CD4-positive, alpha-beta memory T cell (primary cell): ENCODE results near the gene LRIG1. TPM values are rescaled to one million over a fixed set of nuclear protein-coding genes. Genes with fewer than 3 reads are reported as not detected.

ENCODE experiments used
- CTCF ChIA-PET: fragments of 350-600 bp; sonication (Branson Sonifier 250); formaldehyde crosslinking; loops from one replicate; lab custom pipeline; 2021; ENCODE audit warnings: inconsistent platforms; ENCODE audit not compliant: partially characterized antibody; lab: Charles Lee
- POLR2A ChIA-PET: fragments of 350-600 bp; sonication (Branson Sonifier 250); formaldehyde crosslinking; loops from one replicate; lab custom pipeline; 2021; ENCODE audit not compliant: partially characterized antibody; lab: Charles Lee
- DNase-seq, 5 donors: peaks; one replicate each; pipeline versions ENCODE4 v3.0.0 to v3.0.0-alpha.2; 2020 to 2022; ENCODE audit warnings: mixed read lengths in 1 of 5
- H3K27ac ChIP-seq: one replicate; pipeline ENCODE4 v1.7.0; 2013; ENCODE audit warnings: low read depth, low read length
- H3K27me3 ChIP-seq: 2 replicates; pipeline ENCODE4 v1.7.0; 2013; ENCODE audit warnings: mild to moderate bottlenecking, low read length, moderate library complexity; ENCODE audit not compliant: insufficient read depth
- H3K36me3 ChIP-seq: 2 replicates; pipeline ENCODE4 v1.7.0; 2013; ENCODE audit warnings: mild to moderate bottlenecking, low read length, moderate library complexity; ENCODE audit not compliant: insufficient read depth
- H3K4me1 ChIP-seq: 2 replicates; pipeline ENCODE4 v1.7.0; 2013; ENCODE audit warnings: mild to moderate bottlenecking, low read length, moderate library complexity; ENCODE audit not compliant: insufficient read depth
- H3K4me3 ChIP-seq, 2 donors: one replicate each; pipeline ENCODE4 v1.7.0; 2013; ENCODE audit warnings: low read length in 2 of 2, mild to moderate bottlenecking in 1 of 2
- H3K9me3 ChIP-seq, 2 donors: one replicate each; pipeline ENCODE4 v1.7.0; 2013; ENCODE audit warnings: low read length in 2 of 2, control low read depth in 1 of 2; ENCODE audit not compliant: control insufficient read depth in 1 of 2
- H3K27ac Mint-ChIP-seq, 7 donors: one replicate each; pipeline ENCODE4 v1.8.0; 2020 to 2021; ENCODE audit warnings: mixed read lengths in 7 of 7, mild to moderate bottlenecking in 6 of 7, inconsistent platforms in 3 of 7, moderate library complexity in 3 of 7
- H3K27me3 Mint-ChIP-seq, 2 donors: one replicate each; pipeline ENCODE4 v1.8.0; 2020 to 2021; ENCODE audit warnings: mixed read lengths in 2 of 2
- H3K36me3 Mint-ChIP-seq, 2 donors: one replicate each; pipeline ENCODE4 v1.8.0; 2020 to 2021; ENCODE audit warnings: mixed read lengths in 2 of 2, inconsistent platforms in 1 of 2, mild to moderate bottlenecking in 1 of 2
- H3K4me1 Mint-ChIP-seq, 4 donors: one replicate each; pipeline ENCODE4 v1.8.0; 2020 to 2021; ENCODE audit warnings: mixed read lengths in 4 of 4, mild to moderate bottlenecking in 1 of 4
- H3K4me3 Mint-ChIP-seq, 8 donors: one replicate each; pipeline ENCODE4 v1.8.0; 2020 to 2021; ENCODE audit warnings: mixed read lengths in 8 of 8, mild to moderate bottlenecking in 7 of 8, moderate library complexity in 6 of 8, inconsistent platforms in 3 of 8
- H3K9me3 Mint-ChIP-seq, 8 donors: one replicate each; pipeline ENCODE4 v1.8.0; 2020 to 2021; ENCODE audit warnings: mixed read lengths in 8 of 8, mild to moderate bottlenecking in 5 of 8, inconsistent platforms in 3 of 8, moderate library complexity in 1 of 8
- intact Hi-C: fragments of 100-400 bp; cut with micrococcal nuclease; formaldehyde crosslinking; loops from one replicate; pipeline ENCODE4 v1.15.1; 2023
- polyA plus RNA-seq, 2 donors: library from polyadenylated mRNA; unstranded; fragments of 300-500 nt; fragmentation: Illumina TruSeq; gene quantifications; one replicate each; pipeline ENCODE4 v1.2.3, GENCODE V29; 2021
- total RNA-seq, 2 experiments: library from RNA; stranded (reverse); gene quantifications; one replicate each; pipeline ENCODE4 v1.2.3, GENCODE V29; 2021

LRIG1 gene, protein sequence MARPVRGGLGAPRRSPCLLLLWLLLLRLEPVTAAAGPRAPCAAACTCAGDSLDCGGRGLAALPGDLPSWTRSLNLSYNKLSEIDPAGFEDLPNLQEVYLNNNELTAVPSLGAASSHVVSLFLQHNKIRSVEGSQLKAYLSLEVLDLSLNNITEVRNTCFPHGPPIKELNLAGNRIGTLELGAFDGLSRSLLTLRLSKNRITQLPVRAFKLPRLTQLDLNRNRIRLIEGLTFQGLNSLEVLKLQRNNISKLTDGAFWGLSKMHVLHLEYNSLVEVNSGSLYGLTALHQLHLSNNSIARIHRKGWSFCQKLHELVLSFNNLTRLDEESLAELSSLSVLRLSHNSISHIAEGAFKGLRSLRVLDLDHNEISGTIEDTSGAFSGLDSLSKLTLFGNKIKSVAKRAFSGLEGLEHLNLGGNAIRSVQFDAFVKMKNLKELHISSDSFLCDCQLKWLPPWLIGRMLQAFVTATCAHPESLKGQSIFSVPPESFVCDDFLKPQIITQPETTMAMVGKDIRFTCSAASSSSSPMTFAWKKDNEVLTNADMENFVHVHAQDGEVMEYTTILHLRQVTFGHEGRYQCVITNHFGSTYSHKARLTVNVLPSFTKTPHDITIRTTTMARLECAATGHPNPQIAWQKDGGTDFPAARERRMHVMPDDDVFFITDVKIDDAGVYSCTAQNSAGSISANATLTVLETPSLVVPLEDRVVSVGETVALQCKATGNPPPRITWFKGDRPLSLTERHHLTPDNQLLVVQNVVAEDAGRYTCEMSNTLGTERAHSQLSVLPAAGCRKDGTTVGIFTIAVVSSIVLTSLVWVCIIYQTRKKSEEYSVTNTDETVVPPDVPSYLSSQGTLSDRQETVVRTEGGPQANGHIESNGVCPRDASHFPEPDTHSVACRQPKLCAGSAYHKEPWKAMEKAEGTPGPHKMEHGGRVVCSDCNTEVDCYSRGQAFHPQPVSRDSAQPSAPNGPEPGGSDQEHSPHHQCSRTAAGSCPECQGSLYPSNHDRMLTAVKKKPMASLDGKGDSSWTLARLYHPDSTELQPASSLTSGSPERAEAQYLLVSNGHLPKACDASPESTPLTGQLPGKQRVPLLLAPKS
- total RNA-seq (10 to 100 TPM; 66.3 to 71.7 TPM), polyA plus RNA-seq (10 to 100 TPM; 28.6 to 58.5 TPM)

DNA sequence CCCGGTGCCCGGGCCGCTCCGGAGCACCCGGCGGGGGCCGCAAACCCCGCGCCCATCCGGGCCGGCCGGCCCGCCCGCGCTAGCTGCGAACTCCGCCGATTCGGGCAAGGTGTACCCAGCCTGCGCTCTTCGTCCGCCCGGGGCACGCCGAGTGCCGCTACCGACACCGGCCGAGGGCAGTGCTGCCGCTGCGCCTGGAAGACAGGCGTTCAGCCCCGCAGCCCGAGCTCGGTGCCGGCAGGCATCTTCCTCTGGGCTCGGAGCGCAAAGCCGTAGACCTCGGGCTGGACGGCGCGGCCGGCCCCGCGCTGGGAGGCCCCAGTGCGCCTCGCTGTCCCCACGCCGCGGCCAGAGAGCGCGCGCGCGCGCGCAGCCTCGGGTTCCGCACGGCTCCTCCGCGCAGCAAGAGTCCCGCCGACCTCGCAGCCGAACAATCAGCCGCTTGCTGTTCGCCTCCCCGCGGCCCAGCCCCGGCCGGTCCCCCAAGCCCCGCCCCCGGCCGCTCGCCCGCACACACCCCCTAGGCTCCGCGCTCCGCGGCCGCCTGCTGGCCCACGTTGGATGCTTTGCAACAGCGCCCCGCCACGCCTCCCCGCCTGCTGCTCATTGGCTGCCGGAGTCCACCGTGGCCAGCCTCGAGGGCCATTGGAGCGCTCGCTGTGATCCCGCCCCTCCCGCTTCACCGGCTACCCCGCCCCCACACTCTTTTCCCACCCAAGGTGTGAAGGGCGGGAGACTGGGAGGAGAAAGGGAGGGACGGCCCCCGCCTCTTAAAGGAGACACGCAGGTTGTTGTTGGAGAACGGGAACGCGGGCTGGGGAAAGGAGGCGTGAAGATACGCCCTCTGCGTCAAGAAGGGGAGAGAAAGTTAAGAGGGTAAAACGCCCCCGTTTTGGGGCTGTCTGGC lies at the start of gene LRIG1:
Gene LRIG1 (minus strand): TSS at position 447 of the 907 bp plus-strand sequence. CDS start 615 bp downstream, outside the sequence.
- H3K27me3 Mint-ChIP-seq = no peaks in the 10 kb centered on the region
- ChIA-PET CTCF (interaction anchor here (1.0 to 1.4 kb wide), 3 partner anchors 10 to 203 kb away, joined by 3 to 8 read pairs (median 4); no protein-coding TSS in a partner anchor), POLR2A (interaction anchor here (0.5 to 6.3 kb wide), 11 partner anchors 9 to 245 kb away, joined by 3 to 61 read pairs (median 5); no protein-coding TSS in a partner anchor)

DNA sequence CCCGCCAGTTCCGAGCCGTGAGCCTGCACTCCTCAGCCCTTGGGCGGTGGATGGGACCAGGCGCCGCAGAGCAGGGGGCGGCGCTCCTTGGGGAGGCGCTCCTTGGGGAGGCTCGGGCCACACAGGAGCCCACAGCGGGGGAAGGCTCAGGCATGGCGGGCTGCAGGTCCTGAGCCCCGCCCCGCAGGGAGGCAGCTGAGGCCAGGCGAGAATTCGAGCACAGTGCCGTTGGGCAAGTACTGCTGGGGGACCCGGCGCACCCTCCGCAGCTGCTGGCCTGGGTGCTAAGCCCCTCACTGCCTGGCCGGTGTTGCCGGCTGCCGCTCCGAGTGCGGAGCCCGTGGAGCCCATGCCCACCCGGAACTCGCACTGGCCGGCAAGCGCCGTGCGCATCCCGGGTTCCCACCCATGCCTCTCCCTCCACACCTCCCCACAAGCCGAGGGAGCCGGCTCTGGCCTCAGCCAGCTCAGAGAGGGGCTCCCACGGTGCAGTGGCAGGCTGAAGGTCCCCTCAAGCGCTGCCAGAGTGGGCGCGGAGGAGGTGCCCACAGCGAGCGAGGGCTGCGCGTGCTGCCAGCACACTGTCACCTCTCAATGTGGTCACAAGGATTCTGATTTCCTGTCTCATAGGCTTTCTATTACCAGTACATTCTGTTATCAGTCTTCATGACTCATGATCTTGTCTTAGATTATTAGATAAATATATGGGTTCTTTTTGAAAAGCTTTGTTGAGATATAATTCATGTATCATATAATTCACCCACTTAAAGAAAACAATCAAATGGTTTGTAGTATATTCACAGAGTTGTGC lies 44.0 kb upstream of the LRIG1 start:
- Mint-ChIP-seq H3K9me3 (peaks cover 0 to 7% (median 0%) of the 10 kb centered on the region in 8 donors), H3K4me1 (peaks cover 0 to 2% (median 0%) of the 10 kb centered on the region in 4 donors), H3K36me3 (no peaks in the 10 kb centered on the region), H3K27ac (no peak overlapping the region), H3K4me3 (no peak overlapping the region), H3K27me3 (no peaks in the 10 kb centered on the region)
- Histone ChIP-seq H3K27ac (no peak overlapping the region), H3K27me3 (no peaks in the 10 kb centered on the region), H3K4me1 (no peaks in the 10 kb centered on the region), H3K4me3 (no peak overlapping the region), H3K36me3 (no peaks in the 10 kb centered on the region), H3K9me3 (no peaks in the 10 kb centered on the region)
- intact Hi-C loops = no loop called here
- DNase-seq = no peak
- CTCF ChIA-PET = interaction anchor here (1.6 kb wide), 1 partner anchor 137 kb away, joined by 8 read pairs; no protein-coding TSS in a partner anchor
- POLR2A ChIA-PET = no interaction called here

More for the DNA sequence above, at the start of gene LRIG1:
- H3K27me3 ChIP-seq = no peaks in the 10 kb centered on the region
- peaks cover 0 to 15% of the 10 kb centered on the region in 2 donors for H3K36me3 Mint-ChIP-seq
- intact Hi-C loops = loop anchor here (1.0 to 10.0 kb wide), 9 partner anchors 29 to 1154 kb away; partner anchors contain the start of genes KBTBD8 and SUCLG2
- H3K4me3 Mint-ChIP-seq = peak within 1 kb of the TSS; percentile 93 to 99 (median 98)
- peaks cover 61% of the 10 kb centered on the region for H3K4me1 ChIP-seq
- no peaks in the 10 kb centered on the region for H3K36me3 ChIP-seq
- H3K9me3 Mint-ChIP-seq = no peaks in the 10 kb centered on the region
- no peaks in the 10 kb centered on the region for H3K9me3 ChIP-seq
- peaks cover 50 to 73% (median 59%) of the 10 kb centered on the region in 4 donors for H3K4me1 Mint-ChIP-seq
- DNase-seq = peak; percentile 97 to 98 (median 97)
- peak within 1 kb of the TSS; percentile 82 to 96 (median 89) for H3K27ac Mint-ChIP-seq
- H3K4me3 ChIP-seq = peak within 1 kb of the TSS; percentile 9 to 72
- H3K27ac ChIP-seq = peak within 1 kb of the TSS; percentile 61

DNA sequence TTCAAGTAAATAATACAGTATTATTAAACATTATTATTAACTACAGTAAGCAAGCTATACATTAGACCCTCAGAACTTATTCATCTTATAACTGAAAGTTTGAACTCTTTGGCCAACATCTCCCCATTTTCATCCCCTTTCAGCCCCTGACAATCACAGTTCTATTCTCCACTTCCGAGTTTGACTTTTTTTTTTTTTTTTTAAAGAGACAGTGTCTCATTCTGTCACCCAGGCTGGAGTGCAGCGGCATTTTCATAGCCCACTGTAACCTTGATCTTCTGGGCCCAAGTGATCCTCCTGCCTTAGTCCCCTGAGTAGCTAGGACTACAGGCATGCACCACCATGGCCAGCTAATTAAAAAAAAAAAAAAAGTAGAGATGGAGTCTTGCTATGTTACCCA lies 41.3 kb upstream of the LRIG1 start:
- H3K4me1 ChIP-seq = no peaks in the 10 kb centered on the region
- no peaks in the 10 kb centered on the region for H3K36me3 ChIP-seq
- Mint-ChIP-seq H3K4me3 (no peak overlapping the region), H3K4me1 (peaks cover 0 to 2% (median 0%) of the 10 kb centered on the region in 4 donors), H3K9me3 (peaks cover 0 to 7% (median 0%) of the 10 kb centered on the region in 8 donors), H3K36me3 (no peaks in the 10 kb centered on the region), H3K27ac (no peak overlapping the region), H3K27me3 (no peaks in the 10 kb centered on the region)
- no peaks in the 10 kb centered on the region for H3K27me3 ChIP-seq
- ChIA-PET CTCF (interaction anchor here (1.0 kb wide), 1 partner anchor 10 kb away, joined by 3 read pairs; no protein-coding TSS in a partner anchor), POLR2A (interaction anchor here (0.6 kb wide), 1 partner anchor 19 kb away, joined by 6 read pairs; no protein-coding TSS in a partner anchor)
- H3K4me3 ChIP-seq = no peak overlapping the region
- intact Hi-C loops = no loop called here
- DNase-seq = no peak
- H3K27ac ChIP-seq = no peak overlapping the region
- H3K9me3 ChIP-seq = no peaks in the 10 kb centered on the region

DNA sequence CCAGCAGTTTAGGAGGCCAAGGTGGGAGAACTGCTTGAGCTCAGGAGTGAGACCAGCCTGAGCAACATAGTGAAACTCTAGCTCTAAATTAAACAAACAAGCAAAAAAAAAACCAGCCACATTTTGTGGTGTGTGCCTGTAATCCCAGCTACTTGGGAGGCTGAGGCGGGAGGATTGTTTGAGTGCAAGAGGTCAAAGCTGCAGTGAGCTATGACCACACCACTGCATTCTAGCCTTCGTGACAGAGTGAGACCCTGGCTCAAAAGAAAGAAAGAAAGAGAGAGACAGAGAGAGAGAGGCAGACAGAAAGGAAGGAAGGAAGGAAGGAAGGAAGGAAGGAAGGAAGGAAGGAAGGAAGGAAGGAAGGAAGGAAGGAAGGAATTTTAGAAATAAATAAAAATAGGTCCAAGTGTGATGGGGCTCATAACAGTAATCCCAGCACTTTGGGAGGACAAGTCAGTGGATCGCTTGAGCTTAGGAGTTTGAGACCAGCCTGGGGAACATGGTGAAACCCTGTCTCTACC lies 38.7 kb upstream of the LRIG1 start:
- no peaks in the 10 kb centered on the region for H3K27me3 Mint-ChIP-seq
- no peaks in the 10 kb centered on the region for H3K27me3 ChIP-seq
- CTCF ChIA-PET = no interaction called here
- no peak overlapping the region for H3K27ac Mint-ChIP-seq
- no peak overlapping the region for H3K4me3 ChIP-seq
- H3K27ac ChIP-seq = no peak overlapping the region
- DNase-seq = no peak
- no peaks in the 10 kb centered on the region for H3K4me1 Mint-ChIP-seq
- intact Hi-C loops = no loop called here
- H3K4me3 Mint-ChIP-seq = no peak overlapping the region
- H3K4me1 ChIP-seq = no peaks in the 10 kb centered on the region
- POLR2A ChIA-PET = no interaction called here
- H3K36me3 ChIP-seq = no peaks in the 10 kb centered on the region
- no peaks in the 10 kb centered on the region for H3K36me3 Mint-ChIP-seq
- peaks cover 0 to 7% (median 0%) of the 10 kb centered on the region in 8 donors for H3K9me3 Mint-ChIP-seq
- H3K9me3 ChIP-seq = no peaks in the 10 kb centered on the region

DNA sequence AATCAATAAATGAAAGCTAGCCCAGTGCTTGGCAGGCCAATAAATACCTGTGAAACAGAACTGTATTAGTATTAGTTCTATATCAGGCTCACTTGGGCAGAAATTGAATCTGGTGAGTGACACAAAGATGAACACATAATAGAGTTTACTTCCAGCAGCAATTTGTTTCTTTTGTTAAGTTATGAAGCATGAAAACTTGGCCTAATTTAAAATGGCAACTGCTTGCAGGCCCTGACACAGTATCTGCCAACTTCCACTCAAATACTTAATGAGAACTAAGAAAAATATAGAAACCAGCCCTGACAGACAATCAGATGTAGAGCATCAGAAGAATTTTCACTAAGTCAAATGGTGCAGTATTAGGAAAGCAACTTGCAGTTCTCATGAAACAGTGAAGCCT lies 37.6 kb upstream of the LRIG1 start:
- Histone ChIP-seq H3K9me3 (no peaks in the 10 kb centered on the region), H3K27me3 (no peaks in the 10 kb centered on the region), H3K27ac (no peak overlapping the region), H3K4me1 (no peaks in the 10 kb centered on the region), H3K36me3 (no peaks in the 10 kb centered on the region), H3K4me3 (no peak overlapping the region)
- Mint-ChIP-seq H3K27me3 (no peaks in the 10 kb centered on the region), H3K9me3 (peaks cover 0 to 7% (median 0%) of the 10 kb centered on the region in 8 donors), H3K27ac (no peak overlapping the region), H3K4me1 (no peaks in the 10 kb centered on the region), H3K4me3 (no peak overlapping the region), H3K36me3 (no peaks in the 10 kb centered on the region)
- intact Hi-C loops = no loop called here
- CTCF ChIA-PET = interaction anchor here (1.3 kb wide), 1 partner anchor 130 kb away, joined by 4 read pairs; no protein-coding TSS in a partner anchor
- POLR2A ChIA-PET = no interaction called here
- no peak for DNase-seq
